ENCODE data around the gene AK1. TPM values are rescaled to one million over a fixed set of nuclear protein-coding genes. Genes with fewer than 3 reads are reported as not detected.

AK1 gene
- total and polyA plus RNA-seq, 10 of the 15 experiments (the other 5 are each of a cell fraction or from before 2014, with no cell fraction given) = 0.23 to 3.1 (median 1.8) TPM

DNA sequence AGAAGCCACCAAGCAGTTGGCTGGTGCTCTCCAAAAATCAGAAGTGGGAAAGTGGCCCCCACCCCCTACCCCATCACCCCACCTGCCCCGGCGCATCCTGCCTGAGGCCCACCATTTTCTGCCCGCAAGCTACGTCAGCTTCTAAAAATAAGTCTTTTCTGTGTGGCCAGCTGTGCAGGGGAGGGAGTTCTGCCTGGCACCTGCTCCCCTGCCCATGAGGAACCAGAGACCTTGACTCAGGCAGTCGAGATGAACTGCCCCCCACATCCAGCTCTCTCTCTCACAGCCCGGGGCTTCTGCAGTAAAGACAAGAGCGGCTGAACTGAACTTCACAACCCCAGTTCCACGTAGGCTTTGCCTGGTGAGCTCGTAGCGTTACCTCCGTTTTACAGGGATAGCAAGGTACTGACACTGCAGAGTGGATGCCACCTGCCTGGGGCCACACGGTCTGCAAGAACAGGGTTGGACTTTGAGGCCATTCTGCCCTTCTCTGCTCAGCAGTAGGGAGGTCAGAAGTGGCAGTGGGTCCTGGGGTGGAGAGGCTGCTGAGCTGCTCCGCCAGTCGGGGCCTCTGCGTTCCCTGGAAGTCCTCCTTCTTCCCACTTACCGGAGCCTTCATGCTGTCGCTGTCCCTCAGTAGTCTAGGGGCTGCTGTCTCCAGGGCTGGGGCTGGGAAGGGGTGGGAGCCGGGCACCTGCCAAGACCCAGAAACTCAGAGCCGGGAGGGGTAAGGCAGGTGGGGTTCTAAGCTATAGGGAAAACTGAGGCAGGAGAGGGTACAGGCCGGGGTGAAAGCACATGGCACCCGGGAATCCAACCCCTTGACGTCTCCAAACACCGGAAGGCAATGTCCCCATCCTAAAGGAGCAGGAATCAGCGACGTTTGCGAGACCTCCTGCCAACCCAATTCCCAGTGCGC is 38.6 kb upstream of the AK1 start (continued):
- TF ChIP-seq USF1 (IDR thresholded peaks at IDR 0.05; ENCODE audit: borderline replicate concordance, extremely low read length, insufficient read depth, low read depth, low read length) (no peak), DPF2 (IDR thresholded peaks at IDR 0.05) (peak; percentile 35; the same call in 1 of the 2 replicates), CBX5 (IDR thresholded peaks at IDR 0.05; ENCODE audit: low read depth) (no peak), NFYB (IDR thresholded peaks at IDR 0.05; ENCODE audit: insufficient read depth, low read depth, low read length) (no peak), CHD2 (IDR thresholded peaks at IDR 0.05; ENCODE audit: borderline replicate concordance, low read depth, low read length) (0 out of 2 replicates have a peak, but pooled peaks have one; percentile 24), SMARCA5 (IDR thresholded peaks at IDR 0.05) (no peak), ASH2L (IDR thresholded peaks at IDR 0.05; ENCODE audit: borderline replicate concordance, low read depth) (no peak), E2F4 (IDR thresholded peaks at IDR 0.05; ENCODE audit: low read depth, low read length) (no peak), FOXM1 (IDR thresholded peaks at IDR 0.05; ENCODE audit: low read depth, low read length) (no peak), SMC3 (IDR thresholded peaks at IDR 0.05; ENCODE audit: borderline replicate concordance, low read length) (peak; percentile 14; the same call in 1 of the 2 replicates), NBN (IDR thresholded peaks at IDR 0.05) (no peak), SREBF2 (IDR thresholded peaks at IDR 0.05; ENCODE audit: low read length) (no peak), CHD1 (IDR thresholded peaks at IDR 0.05; ENCODE audit: low read depth, low read length) (no peak), IKZF1 (conservative IDR thresholded peaks at IDR 0.05) (peak; percentile 20; the same call in 1 of the 2 replicates), RCOR1 (conservative IDR thresholded peaks at IDR 0.05; ENCODE audit: low read depth, low read length) (no peak), POLR2A (IDR thresholded peaks at IDR 0.05; ENCODE audit: low read depth, low read length) (peak; percentile 81), TARDBP (IDR thresholded peaks at IDR 0.05; ENCODE audit: borderline replicate concordance) (no peak), ZBTB33 (IDR thresholded peaks at IDR 0.05) (no peak), NKRF (conservative IDR thresholded peaks at IDR 0.05) (no peak), SMAD1 (IDR thresholded peaks at IDR 0.05; ENCODE audit: low read depth, partially characterized antibody) (no peak), TBL1XR1 (IDR thresholded peaks at IDR 0.05; ENCODE audit: low read depth, low read length) (no peak)

Measured in GM12878 (cell line).